Loucy (cell line): ENCODE results near the gene DUSP3.

Experiments used
- H2AFZ ChIP-seq: fragments of 200-600 bp; sonication (generic); 2 replicates; pipeline ENCODE4 v1.6.0; 2016; ENCODE audit warnings: antibody characterized with exemption, mild to moderate bottlenecking, low read length, moderate library complexity
- H3F3A ChIP-seq: fragments of 200-600 bp; 2 replicates; pipeline ENCODE4 v1.6.0; 2016; ENCODE audit warnings: antibody characterized with exemption, low read depth, mild to moderate bottlenecking
- H3K27me3 ChIP-seq: fragments of 200-600 bp; sonication (generic); 2 replicates; pipeline ENCODE4 v1.6.1; 2014; ENCODE audit warnings: low read length, mild to moderate bottlenecking; ENCODE audit not compliant: insufficient read depth, poor library complexity, severe bottlenecking
- H3K36me3 ChIP-seq: fragments of 200-600 bp; sonication (generic); 2 replicates; pipeline ENCODE4 v1.6.1; 2016; ENCODE audit warnings: low read length; ENCODE audit not compliant: insufficient read depth
- H3K4me1 ChIP-seq: fragments of 200-600 bp; sonication (generic); 2 replicates; pipeline ENCODE4 v1.5.1; 2014; ENCODE audit warnings: low read length, mild to moderate bottlenecking; ENCODE audit not compliant: insufficient read depth, poor library complexity, severe bottlenecking
- H3K4me2 ChIP-seq: fragments of 200-600 bp; sonication (generic); 2 replicates; pipeline ENCODE4 v1.6.0; 2014; ENCODE audit warnings: antibody characterized with exemption, low read length, low read depth, mild to moderate bottlenecking; ENCODE audit not compliant: poor library complexity, severe bottlenecking
- H3K4me3 ChIP-seq: fragments of 200-600 bp; sonication (generic); 2 replicates; pipeline ENCODE4 v1.5.1; 2014; ENCODE audit warnings: low read length, mild to moderate bottlenecking, mixed read lengths; ENCODE audit not compliant: poor library complexity, severe bottlenecking
- H3K79me2 ChIP-seq: fragments of 200-600 bp; sonication (generic); 2 replicates; pipeline ENCODE4 v1.6.1; 2014; ENCODE audit warnings: low read length; ENCODE audit not compliant: insufficient read depth
- H3K9ac ChIP-seq: fragments of 200-600 bp; sonication (generic); 2 replicates; pipeline ENCODE4 v1.6.0; 2014; ENCODE audit warnings: mild to moderate bottlenecking, low read depth, low read length, moderate library complexity; ENCODE audit not compliant: poor library complexity, severe bottlenecking
- H3K9me2 ChIP-seq: fragments of 200-600 bp; sonication (generic); replicated peaks from 2 replicates; pipeline ENCODE4 v1.6.1; 2016; ENCODE audit warnings: low read depth, low read length, mixed read lengths
- H3K9me3 ChIP-seq: fragments of 200-600 bp; sonication (generic); 2 replicates; pipeline ENCODE4 v1.6.1; 2014; ENCODE audit warnings: mild to moderate bottlenecking, antibody characterized with exemption, low read length, low read depth; ENCODE audit not compliant: insufficient read depth
- H4K20me1 ChIP-seq: fragments of 200-600 bp; sonication (generic); 2 replicates; pipeline ENCODE4 v1.6.0; 2014; ENCODE audit warnings: antibody characterized with exemption, low read length, mild to moderate bottlenecking; ENCODE audit not compliant: insufficient read depth, poor library complexity, severe bottlenecking
- CTCF ChIP-seq: fragments of 200-600 bp; sonication (generic); conservative IDR thresholded peaks from 2 replicates; pipeline ENCODE4 v1.5.1; 2014; ENCODE audit warnings: mild to moderate bottlenecking, antibody characterized with exemption, low read length
- EZH2phosphoT487 ChIP-seq: fragments of 200-600 bp; IDR thresholded peaks from 2 replicates; pipeline ENCODE4 v1.6.1; 2018; ENCODE audit warnings: antibody characterized with exemption, mild to moderate bottlenecking, moderate library complexity, borderline replicate concordance

DUSP3 gene

GRCh38 chr17:43758086-43758485, 20.7 kb downstream of the DUSP3 start:
- no peaks in the 10 kb centered on the region for H3K9me2 ChIP-seq
- H3F3A ChIP-seq, result no peaks in the 10 kb centered on the region
- H2AFZ ChIP-seq, result no peak overlapping the region
- TF ChIP-seq CTCF (no peak), EZH2phosphoT487 (no peak)
- no peaks in the 10 kb centered on the region for H3K9me3 ChIP-seq
- no peak overlapping the region for H3K4me3 ChIP-seq
- H3K36me3 ChIP-seq, result no peaks in the 10 kb centered on the region
- H3K27me3 ChIP-seq, result no peaks in the 10 kb centered on the region
- H3K9ac ChIP-seq, result no peak overlapping the region
- H3K4me2 ChIP-seq, result no peak overlapping the region
- no peaks in the 10 kb centered on the region for H4K20me1 ChIP-seq
- H3K4me1 ChIP-seq, result no peaks in the 10 kb centered on the region
- H3K79me2 ChIP-seq, result no peaks in the 10 kb centered on the region

GRCh38 chr17:43757171-43757660, 21.6 kb downstream of the DUSP3 start:
- no peak overlapping the region for H3K4me2 ChIP-seq
- no peak overlapping the region for H3K4me3 ChIP-seq
- no peak overlapping the region for H3K9ac ChIP-seq
- TF ChIP-seq CTCF (no peak), EZH2phosphoT487 (no peak)
- no peaks in the 10 kb centered on the region for H3K27me3 ChIP-seq
- no peaks in the 10 kb centered on the region for H3K36me3 ChIP-seq
- H4K20me1 ChIP-seq, result no peaks in the 10 kb centered on the region
- H3K9me2 ChIP-seq, result no peaks in the 10 kb centered on the region
- no peaks in the 10 kb centered on the region for H3K79me2 ChIP-seq
- H3F3A ChIP-seq, result no peaks in the 10 kb centered on the region
- H3K4me1 ChIP-seq, result no peaks in the 10 kb centered on the region
- H2AFZ ChIP-seq, result no peak overlapping the region
- H3K9me3 ChIP-seq, result no peaks in the 10 kb centered on the region

- Histone ChIP-seq H3K9me2 (no peaks in the 10 kb centered on the region), H3K4me3 (no peak overlapping the region), H3K9me3 (no peaks in the 10 kb centered on the region), H3K27me3 (no peaks in the 10 kb centered on the region), H3K36me3 (no peaks in the 10 kb centered on the region), H3K9ac (no peak overlapping the region), H3K4me1 (no peaks in the 10 kb centered on the region), H3F3A (no peaks in the 10 kb centered on the region), H4K20me1 (no peaks in the 10 kb centered on the region), H3K79me2 (no peaks in the 10 kb centered on the region), H2AFZ (no peak overlapping the region), H3K4me2 (no peak overlapping the region)
- TF ChIP-seq CTCF (no peak), EZH2phosphoT487 (no peak)
Observed at GRCh38 chr17:43756201-43756600, 22.6 kb downstream of the DUSP3 start.
